Cardiac muscle cell (in vitro differentiated cells and primary cell): ENCODE measurements around the gene CD300LB. TPM values are rescaled to one million over a fixed set of nuclear protein-coding genes. Genes with fewer than 3 reads are reported as not detected.
"Not testable (repeated sequence)": the region's sequence is repeated elsewhere in the genome, so short reads cannot be mapped to it uniquely, and the experiment has no call there.

ENCODE experiments used
- DNase-seq, 2 donors: peaks; one replicate each; pipeline versions ENCODE4 v3.0.0 to v3.0.0-alpha.2; 2010 to 2017; ENCODE audit warnings: low read depth in 1 of 2, low spot score in 1 of 2
- H3K27ac ChIP-seq: fragments of 200-600 bp; sonication (generic); 2 replicates; pipeline ENCODE4 v1.5.1; 2016
- H3K27me3 ChIP-seq: fragments of 200-600 bp; sonication (generic); 2 replicates; pipeline ENCODE4 v1.6.0; 2016; ENCODE audit warnings: control low read depth
- H3K36me3 ChIP-seq: fragments of 200-600 bp; sonication (generic); 2 replicates; pipeline ENCODE4 v1.5.1; 2016; ENCODE audit warnings: control low read depth
- H3K4me1 ChIP-seq: fragments of 200-600 bp; sonication (generic); 2 replicates; pipeline ENCODE4 v1.8.1; 2017; ENCODE audit warnings: low read depth, mild to moderate bottlenecking, mixed run types
- H3K4me3 ChIP-seq: fragments of 200-600 bp; sonication (generic); 2 replicates; pipeline ENCODE4 v1.5.1; 2016; ENCODE audit warnings: mild to moderate bottlenecking
- H3K9me3 ChIP-seq: fragments of 200-600 bp; sonication (generic); 2 replicates; pipeline ENCODE4 v1.5.1; 2017; ENCODE audit warnings: low read depth, mild to moderate bottlenecking, control low read depth
- CTCF ChIP-seq: IDR thresholded peaks from 2 replicates; pipeline ENCODE4 v1.5.1; 2012; ENCODE audit warnings: low read depth, mild to moderate bottlenecking, low read length
- polyA plus RNA-seq: library from polyadenylated mRNA; unstranded; fragments of >200 nt; fragmentation: Nextera tagmentation; extraction: Ambion mirVana; gene quantifications from 2 replicates; pipeline ENCODE4 v1.2.1, GENCODE V29; 2016
- total RNA-seq: library from RNA; depleted of rRNA; stranded (reverse); fragments of >200 nt; gene quantifications from 2 replicates; pipeline ENCODE4 v1.2.3, GENCODE V29; 2016

Gene CD300LB
- total RNA-seq (not detected in 2 replicates), polyA plus RNA-seq (not detected in 2 replicates)

DNA sequence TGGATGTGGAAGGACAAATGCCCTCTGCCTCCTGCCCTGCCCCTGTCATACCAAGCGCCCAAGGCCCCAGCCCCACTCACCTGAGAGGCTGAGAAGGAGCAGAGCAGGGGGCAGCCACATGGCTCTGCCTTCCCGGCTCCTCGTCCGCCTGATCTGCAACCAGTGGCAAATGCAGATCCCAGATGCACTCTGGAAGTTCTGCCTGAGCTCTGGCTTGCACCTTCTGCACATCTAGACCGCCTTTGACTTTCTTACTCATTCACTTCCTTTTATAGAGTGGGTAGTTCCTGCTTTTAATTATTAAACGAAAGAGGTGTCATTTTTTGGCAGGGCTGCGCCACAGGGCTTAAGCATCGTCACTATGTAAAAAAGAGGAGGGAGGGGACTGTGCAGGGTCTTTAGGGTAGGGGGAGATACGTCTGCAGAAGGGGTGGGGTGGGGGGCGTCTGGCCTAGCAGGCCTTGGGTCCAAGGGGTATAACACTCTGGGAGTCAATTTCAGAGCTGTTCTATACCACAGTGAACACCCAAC, at the start of gene CD300LB:
Gene CD300LB (minus strand): TSS at position 245 of the 531 bp plus-strand sequence. CDS start 125 bp downstream, at position 120.
- Histone ChIP-seq H3K36me3 (no peaks in the 10 kb centered on the region), H3K9me3 (no peaks in the 10 kb centered on the region), H3K27ac (no peak within 1 kb of the TSS), H3K27me3 (no peaks in the 10 kb centered on the region), H3K4me1 (no peaks in the 10 kb centered on the region), H3K4me3 (no peak within 1 kb of the TSS)
- DNase-seq = no peak
- no peak for TF ChIP-seq CTCF

- H3K4me1 ChIP-seq = no peaks in the 10 kb centered on the region
- no peaks in the 10 kb centered on the region for H3K9me3 ChIP-seq
- no peak overlapping the region for H3K27ac ChIP-seq
- no peak overlapping the region for H3K4me3 ChIP-seq
- H3K27me3 ChIP-seq = no peaks in the 10 kb centered on the region
- no peak for TF ChIP-seq CTCF
- DNase-seq = no peak
- no peaks in the 10 kb centered on the region for H3K36me3 ChIP-seq
Measured at GRCh38 chr17:74579900-74580299, 48.6 kb upstream of the CD300LB start.

- Histone ChIP-seq H3K27me3 (no peaks in the 10 kb centered on the region), H3K36me3 (no peaks in the 10 kb centered on the region), H3K9me3 (no peaks in the 10 kb centered on the region), H3K4me1 (no peaks in the 10 kb centered on the region), H3K27ac (no peak overlapping the region), H3K4me3 (no peak overlapping the region)
- no peak for DNase-seq
- TF ChIP-seq CTCF = no peak
Measured at GRCh38 chr17:74578979-74579378, 47.7 kb upstream of the CD300LB start.

DNA sequence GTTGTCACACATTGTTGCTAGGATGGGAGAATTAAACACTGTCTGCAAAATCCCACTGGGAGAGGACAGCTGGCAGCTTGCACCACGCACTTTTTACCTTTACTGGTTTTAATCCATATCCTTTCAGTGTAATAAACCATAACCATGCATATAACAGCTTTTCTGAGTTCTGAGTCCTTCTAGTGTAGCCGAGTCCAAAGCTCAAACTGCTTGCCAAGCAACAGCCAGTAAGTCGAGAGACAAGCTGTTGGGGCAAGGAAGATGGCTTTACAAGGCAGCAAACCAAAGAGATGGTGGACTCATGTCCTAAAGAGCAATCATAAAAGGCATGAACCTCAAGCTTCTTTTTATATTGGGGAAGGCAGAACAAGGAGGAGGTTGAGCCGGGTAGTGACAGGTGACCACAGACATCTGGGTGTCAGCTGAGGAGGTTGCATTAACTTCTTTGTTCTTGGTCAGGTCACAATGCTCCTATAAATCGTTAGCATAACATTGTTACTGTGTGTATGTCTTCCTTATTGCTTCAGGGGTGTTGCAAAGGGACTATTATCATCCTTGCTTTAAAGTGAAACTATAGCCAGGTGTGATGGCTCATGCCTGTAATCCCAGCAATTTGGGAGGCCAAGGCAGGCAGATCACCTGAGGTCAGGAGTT, 43.3 kb upstream of the CD300LB start:
- H3K36me3 ChIP-seq = no peaks in the 10 kb centered on the region
- H3K4me3 ChIP-seq = no peak overlapping the region
- no peak for DNase-seq
- H3K4me1 ChIP-seq = no peaks in the 10 kb centered on the region
- TF ChIP-seq CTCF = no peak
- H3K9me3 ChIP-seq = no peaks in the 10 kb centered on the region
- no peaks in the 10 kb centered on the region for H3K27me3 ChIP-seq
- H3K27ac ChIP-seq = no peak overlapping the region

GRCh38 chr17:74573635-74574034, 42.4 kb upstream of the CD300LB start:
- not testable (repeated sequence) for H3K4me3 ChIP-seq, DNase-seq, H3K9me3 ChIP-seq, H3K4me1 ChIP-seq, H3K27ac ChIP-seq, H3K27me3 ChIP-seq, H3K36me3 ChIP-seq

- H3K27me3 ChIP-seq = no peaks in the 10 kb centered on the region
- no peaks in the 10 kb centered on the region for H3K4me1 ChIP-seq
- H3K27ac ChIP-seq = no peak overlapping the region
- no peak for DNase-seq
- H3K36me3 ChIP-seq = no peaks in the 10 kb centered on the region
- no peak overlapping the region for H3K4me3 ChIP-seq
- TF ChIP-seq CTCF = no peak
- no peaks in the 10 kb centered on the region for H3K9me3 ChIP-seq
Measured at GRCh38 chr17:74573169-74573568, 41.9 kb upstream of the CD300LB start.
